ENCODE measurements around the gene VEGFA. TPM values are rescaled to one million over a fixed set of nuclear protein-coding genes. Genes with fewer than 3 reads are reported as not detected.

VEGFA gene
- total RNA-seq, 1 donor from 2014 or later = 236 TPM

- Histone ChIP-seq H3K27me3 (ENCODE audit: control insufficient read depth, insufficient read depth, low read length) (no peaks in the 10 kb centered on the region), H3K36me3 (ENCODE audit: control insufficient read depth, insufficient read depth, low read length) (no peaks in the 10 kb centered on the region), H3K4me3 (ENCODE audit: low read depth, low read length) (no peak overlapping the region)
- peak; percentile 59 for DNase-seq (ENCODE audit: low read depth)
- TF ChIP-seq, protein P1, sequence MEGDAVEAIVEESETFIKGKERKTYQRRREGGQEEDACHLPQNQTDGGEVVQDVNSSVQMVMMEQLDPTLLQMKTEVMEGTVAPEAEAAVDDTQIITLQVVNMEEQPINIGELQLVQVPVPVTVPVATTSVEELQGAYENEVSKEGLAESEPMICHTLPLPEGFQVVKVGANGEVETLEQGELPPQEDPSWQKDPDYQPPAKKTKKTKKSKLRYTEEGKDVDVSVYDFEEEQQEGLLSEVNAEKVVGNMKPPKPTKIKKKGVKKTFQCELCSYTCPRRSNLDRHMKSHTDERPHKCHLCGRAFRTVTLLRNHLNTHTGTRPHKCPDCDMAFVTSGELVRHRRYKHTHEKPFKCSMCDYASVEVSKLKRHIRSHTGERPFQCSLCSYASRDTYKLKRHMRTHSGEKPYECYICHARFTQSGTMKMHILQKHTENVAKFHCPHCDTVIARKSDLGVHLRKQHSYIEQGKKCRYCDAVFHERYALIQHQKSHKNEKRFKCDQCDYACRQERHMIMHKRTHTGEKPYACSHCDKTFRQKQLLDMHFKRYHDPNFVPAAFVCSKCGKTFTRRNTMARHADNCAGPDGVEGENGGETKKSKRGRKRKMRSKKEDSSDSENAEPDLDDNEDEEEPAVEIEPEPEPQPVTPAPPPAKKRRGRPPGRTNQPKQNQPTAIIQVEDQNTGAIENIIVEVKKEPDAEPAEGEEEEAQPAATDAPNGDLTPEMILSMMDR (IDR thresholded peaks at IDR 0.05; ENCODE audit: insufficient read depth, low read length, poor library complexity, severe bottlenecking) = no peak
Measured at GRCh38 chr6:43809417-43810305, 39.6 kb downstream of the VEGFA start.

- Histone ChIP-seq H3K36me3 (ENCODE audit: control insufficient read depth, insufficient read depth, low read length) (no peaks in the 10 kb centered on the region), H3K27me3 (ENCODE audit: control insufficient read depth, insufficient read depth, low read length) (no peaks in the 10 kb centered on the region), H3K4me3 (ENCODE audit: low read depth, low read length) (no peak overlapping the region)
- DNase-seq (ENCODE audit: low read depth) = no peak
- TF ChIP-seq, protein P1 (IDR thresholded peaks at IDR 0.05; ENCODE audit: insufficient read depth, low read length, poor library complexity, severe bottlenecking) = no peak
Measured at GRCh38 chr6:43810965-43811732, 41.1 kb downstream of the VEGFA start.

GRCh38 chr6:43811733-43812099, 41.7 kb downstream of the VEGFA start:
- TF ChIP-seq, protein P1 (IDR thresholded peaks at IDR 0.05; ENCODE audit: insufficient read depth, low read length, poor library complexity, severe bottlenecking) = no peak
- no peaks in the 10 kb centered on the region for H3K27me3 ChIP-seq (ENCODE audit: control insufficient read depth, insufficient read depth, low read length)
- no peak overlapping the region for H3K4me3 ChIP-seq (ENCODE audit: low read depth, low read length)
- no peak for DNase-seq (ENCODE audit: low read depth)
- H3K36me3 ChIP-seq (ENCODE audit: control insufficient read depth, insufficient read depth, low read length) = no peaks in the 10 kb centered on the region

GRCh38 chr6:43812850-43813578, 43.0 kb downstream of the VEGFA start:
- TF ChIP-seq, protein P1 (IDR thresholded peaks at IDR 0.05; ENCODE audit: insufficient read depth, low read length, poor library complexity, severe bottlenecking) = no peak
- Histone ChIP-seq H3K36me3 (ENCODE audit: control insufficient read depth, insufficient read depth, low read length) (no peaks in the 10 kb centered on the region), H3K27me3 (ENCODE audit: control insufficient read depth, insufficient read depth, low read length) (no peaks in the 10 kb centered on the region), H3K4me3 (ENCODE audit: low read depth, low read length) (no peak overlapping the region)
- DNase-seq (ENCODE audit: low read depth) = no peak

- Histone ChIP-seq H3K27me3 (ENCODE audit: control insufficient read depth, insufficient read depth, low read length) (no peaks in the 10 kb centered on the region), H3K36me3 (ENCODE audit: control insufficient read depth, insufficient read depth, low read length) (no peaks in the 10 kb centered on the region), H3K4me3 (ENCODE audit: low read depth, low read length) (no peak overlapping the region)
- DNase-seq (ENCODE audit: low read depth) = no peak
- TF ChIP-seq, protein P1 (IDR thresholded peaks at IDR 0.05; ENCODE audit: insufficient read depth, low read length, poor library complexity, severe bottlenecking) = no peak
Measured at GRCh38 chr6:43814111-43814510, 44.1 kb downstream of the VEGFA start.
